Muscle of leg (tissue), 9 donors: Measurements from ENCODE around the gene STAT5A. TPM values are rescaled to one million over a fixed set of nuclear protein-coding genes. Genes with fewer than 3 reads are reported as not detected.

Source experiments
- polyA plus RNA-seq, 8 donors: library from polyadenylated mRNA; unstranded; fragments of 120-200 nt; gene quantifications; one replicate each; pipeline versions ENCODE4 v1.2.1 to v1.2.3, GENCODE V29; 2013; ENCODE audit warnings: inconsistent platforms in 1 of 8, low replicate concordance in 1 of 8; ENCODE audit not compliant: insufficient read length in 8 of 8, insufficient read depth in 1 of 8
- total RNA-seq: library from RNA; stranded (reverse); fragments of 120-200 nt; gene quantifications from one replicate; pipeline ENCODE4 v1.2.4, GENCODE V29; 2013

Gene STAT5A
- total and polyA plus RNA-seq, 9 donors = 12.8 to 20.4 (median 16.4) TPM

Other genes starting within 250 kb of the STAT5A start
- gene C17orf113, start 237.9 kb upstream of the STAT5A start, total RNA-seq = 1.5 TPM
- 1 to 10 TPM in 7 of 8 donors, under 1 TPM in 1; 0.93 to 1.8 (median 1.3) TPM for gene C17orf113, start 237.9 kb upstream of the STAT5A start, polyA plus RNA-seq
- gene ZNF385C, start 190.0 kb upstream of the STAT5A start, total RNA-seq = 2.8 TPM
- gene ZNF385C, start 190.0 kb upstream of the STAT5A start, polyA plus RNA-seq = 10 to 100 TPM in 1 of 8 donors, 1 to 10 TPM in 7; 6.3 to 10.0 (median 7.7) TPM
- gene DHX58, start 175.8 kb upstream of the STAT5A start, total RNA-seq = 8.1 TPM
- 1 to 10 TPM; 4.2 to 6.6 (median 5.2) TPM for gene DHX58, start 175.8 kb upstream of the STAT5A start, polyA plus RNA-seq
- 16.7 TPM for gene KAT2A, start 167.1 kb upstream of the STAT5A start, total RNA-seq
- 10 to 100 TPM; 37.5 to 62.0 (median 47.1) TPM for gene KAT2A, start 167.1 kb upstream of the STAT5A start, polyA plus RNA-seq
- gene HSPB9, start 165.7 kb upstream of the STAT5A start, total RNA-seq = 0.13 TPM
- gene HSPB9, start 165.7 kb upstream of the STAT5A start, polyA plus RNA-seq = under 1 TPM; 0.11 to 0.41 (median 0.21) TPM
- 38.3 TPM for gene RAB5C, start 133.5 kb upstream of the STAT5A start, total RNA-seq
- gene RAB5C, start 133.5 kb upstream of the STAT5A start, polyA plus RNA-seq = 10 to 100 TPM; 63.0 to 90.4 (median 75.2) TPM
- not detected for gene KCNH4, start 107.4 kb upstream of the STAT5A start, total RNA-seq
- under 1 TPM in 3 of 8 donors, not detected in 5; 0.04 to 0.05 (median 0.05) TPM for gene KCNH4, start 107.4 kb upstream of the STAT5A start, polyA plus RNA-seq
- 0.13 TPM for gene HCRT, start 103.0 kb upstream of the STAT5A start, total RNA-seq
- under 1 TPM; 0.33 to 0.94 (median 0.64) TPM for gene HCRT, start 103.0 kb upstream of the STAT5A start, polyA plus RNA-seq
- 9.3 TPM for gene GHDC, start 94.0 kb upstream of the STAT5A start, total RNA-seq
- gene GHDC, start 94.0 kb upstream of the STAT5A start, polyA plus RNA-seq = 10 to 100 TPM in 5 of 8 donors, 1 to 10 TPM in 3; 8.2 to 15.8 (median 10.9) TPM
- gene STAT5B, start 12.1 kb upstream of the STAT5A start, total RNA-seq = 27.0 TPM
- gene STAT5B, start 12.1 kb upstream of the STAT5A start, polyA plus RNA-seq = 10 to 100 TPM; 29.8 to 41.1 (median 36.1) TPM
- gene STAT3, start 99.9 kb downstream of the STAT5A start, total RNA-seq = 44.7 TPM
- 10 to 100 TPM; 42.6 to 56.9 (median 48.1) TPM for gene STAT3, start 99.9 kb downstream of the STAT5A start, polyA plus RNA-seq
- gene CAVIN1, start 134.8 kb downstream of the STAT5A start, total RNA-seq = 206 TPM
- 100 to 1,000 TPM; 249 to 334 (median 299) TPM for gene CAVIN1, start 134.8 kb downstream of the STAT5A start, polyA plus RNA-seq
- 18.5 TPM for gene ATP6V0A1, start 170.4 kb downstream of the STAT5A start, total RNA-seq
- gene ATP6V0A1, start 170.4 kb downstream of the STAT5A start, polyA plus RNA-seq = 10 to 100 TPM; 16.7 to 36.4 (median 23.8) TPM
- 17.1 TPM for gene NAGLU, start 247.7 kb downstream of the STAT5A start, total RNA-seq
- gene NAGLU, start 247.7 kb downstream of the STAT5A start, polyA plus RNA-seq = 10 to 100 TPM; 15.4 to 24.1 (median 20.8) TPM